Measurements from ENCODE around the gene ANXA7.

- TF ChIP-seq CTCF (IDR thresholded peaks at IDR 0.05; ENCODE audit: low read depth, low read length) (no peak), POLR2A (IDR thresholded peaks at IDR 0.05; ENCODE audit: extremely low read depth, insufficient read length) (no peak), MYC (IDR thresholded peaks at IDR 0.05; ENCODE audit: low read depth, low read length) (no peak)
- TF ChIP-seq, protein P1, sequence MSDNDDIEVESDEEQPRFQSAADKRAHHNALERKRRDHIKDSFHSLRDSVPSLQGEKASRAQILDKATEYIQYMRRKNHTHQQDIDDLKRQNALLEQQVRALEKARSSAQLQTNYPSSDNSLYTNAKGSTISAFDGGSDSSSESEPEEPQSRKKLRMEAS (IDR thresholded peaks at IDR 0.05; ENCODE audit: low read depth, low read length): no peak
These were observed 4.8 kb downstream of the ANXA7 start for GRCh38 chr10:73408978-73409521.
